HuH-7 (cell line): ENCODE data around the gene PASD1.
"Not testable (repeated sequence)": the region's sequence is repeated elsewhere in the genome, so short reads cannot be mapped to it uniquely, and the experiment has no call there.

Source experiments
- DNase-seq: peaks from one replicate; pipeline ENCODE4 v3.0.0; 2011; ENCODE audit warnings: low spot score

Gene PASD1

GRCh38 chrX:151563449-151563848, at the start of gene PASD1:
Gene PASD1, plus strand, starts transcription at chrX:151563675. Its CDS starts 37,879 bp downstream, at chrX:151601554.
- DNase-seq = no peak

GRCh38 chrX:151515237-151515636, 48.2 kb upstream of the PASD1 start:
- no peak for DNase-seq

- no peak for DNase-seq
Measured at GRCh38 chrX:151516538-151517187, 46.8 kb upstream of the PASD1 start.

- no peak for DNase-seq
Measured at GRCh38 chrX:151517421-151517820, 46.1 kb upstream of the PASD1 start.

GRCh38 chrX:151523351-151523750, 40.1 kb upstream of the PASD1 start:
- no peak for DNase-seq

- DNase-seq = no peak
Measured at GRCh38 chrX:151536571-151536970, 26.9 kb upstream of the PASD1 start.

- DNase-seq = no peak
Measured at GRCh38 chrX:151537572-151537971, 25.9 kb upstream of the PASD1 start.

- DNase-seq = no peak
Measured at GRCh38 chrX:151538190-151539122, 25.0 kb upstream of the PASD1 start.

- no peak for DNase-seq
Measured at GRCh38 chrX:151543706-151544105, 19.8 kb upstream of the PASD1 start.

- DNase-seq = not testable (repeated sequence)
Measured at GRCh38 chrX:151546226-151546625, 17.2 kb upstream of the PASD1 start.

GRCh38 chrX:151551176-151551575, 12.3 kb upstream of the PASD1 start:
- DNase-seq = not testable (repeated sequence)

GRCh38 chrX:151552743-151553142, 10.7 kb upstream of the PASD1 start:
- DNase-seq = no peak

GRCh38 chrX:151555301-151555700, 8.2 kb upstream of the PASD1 start:
- DNase-seq = not testable (repeated sequence)

- DNase-seq = not testable (repeated sequence)
Measured at GRCh38 chrX:151562485-151562884, 990 bp upstream of the PASD1 start.

GRCh38 chrX:151563003-151563402, 472 bp upstream of the PASD1 start:
- not testable (repeated sequence) for DNase-seq

GRCh38 chrX:151564035-151564434, 560 bp downstream of the PASD1 start:
- no peak for DNase-seq

- DNase-seq = not testable (repeated sequence)
Measured at GRCh38 chrX:151566872-151567271, 3.4 kb downstream of the PASD1 start.

GRCh38 chrX:151570561-151570960, 7.1 kb downstream of the PASD1 start:
- DNase-seq = no peak

- not testable (repeated sequence) for DNase-seq
Measured at GRCh38 chrX:151593384-151593783, 29.9 kb downstream of the PASD1 start.

- DNase-seq = no peak
Measured at GRCh38 chrX:151596282-151596681, 32.8 kb downstream of the PASD1 start.

GRCh38 chrX:151604931-151605330, 41.5 kb downstream of the PASD1 start:
- DNase-seq = no peak

GRCh38 chrX:151609222-151609621, 45.7 kb downstream of the PASD1 start:
- peak; percentile 4 for DNase-seq

- DNase-seq = no peak
Measured at GRCh38 chrX:151621422-151621821, 57.9 kb downstream of the PASD1 start.
